Panc1 (cell line): ENCODE results near the gene CNEP1R1.

ENCODE experiments used
- REST ChIP-seq, 2 experiments: IDR thresholded peaks; 2 replicates each; pipeline ENCODE4 v1.6.1; 2011 to 2012; ENCODE audit warnings: low read depth in 2 of 2, control low read depth in 1 of 2, low read length in 1 of 2, mild to moderate bottlenecking in 1 of 2, moderate library complexity in 1 of 2; ENCODE audit not compliant: insufficient read depth in 1 of 2
- TF ChIP-seq, protein P1 (sequence below): fragments of 450-650 bp; IDR thresholded peaks from 2 replicates; pipeline ENCODE4 v1.5.1; 2017; ENCODE audit warnings: mild to moderate bottlenecking

DNA sequence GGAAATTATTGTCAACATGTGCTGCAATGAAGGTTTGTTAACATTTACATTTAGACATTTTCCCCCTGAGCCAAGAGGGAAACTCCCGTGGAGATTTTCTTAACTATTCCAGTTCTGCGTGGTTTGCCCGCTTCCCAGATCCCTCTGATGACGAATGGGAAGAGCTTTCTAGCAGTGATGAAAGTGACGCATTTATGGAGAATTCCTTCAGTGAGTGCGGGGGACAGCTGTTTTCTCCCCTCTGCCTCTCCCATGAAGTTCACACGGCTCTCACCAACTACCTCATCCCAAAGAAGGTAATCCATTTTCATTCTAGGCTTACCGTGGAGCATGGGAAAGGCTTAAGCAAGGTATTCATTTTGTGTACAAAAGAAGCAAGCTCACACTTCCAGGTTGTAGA, 59.0 kb downstream of the CNEP1R1 start:
- TF ChIP-seq, protein P1, sequence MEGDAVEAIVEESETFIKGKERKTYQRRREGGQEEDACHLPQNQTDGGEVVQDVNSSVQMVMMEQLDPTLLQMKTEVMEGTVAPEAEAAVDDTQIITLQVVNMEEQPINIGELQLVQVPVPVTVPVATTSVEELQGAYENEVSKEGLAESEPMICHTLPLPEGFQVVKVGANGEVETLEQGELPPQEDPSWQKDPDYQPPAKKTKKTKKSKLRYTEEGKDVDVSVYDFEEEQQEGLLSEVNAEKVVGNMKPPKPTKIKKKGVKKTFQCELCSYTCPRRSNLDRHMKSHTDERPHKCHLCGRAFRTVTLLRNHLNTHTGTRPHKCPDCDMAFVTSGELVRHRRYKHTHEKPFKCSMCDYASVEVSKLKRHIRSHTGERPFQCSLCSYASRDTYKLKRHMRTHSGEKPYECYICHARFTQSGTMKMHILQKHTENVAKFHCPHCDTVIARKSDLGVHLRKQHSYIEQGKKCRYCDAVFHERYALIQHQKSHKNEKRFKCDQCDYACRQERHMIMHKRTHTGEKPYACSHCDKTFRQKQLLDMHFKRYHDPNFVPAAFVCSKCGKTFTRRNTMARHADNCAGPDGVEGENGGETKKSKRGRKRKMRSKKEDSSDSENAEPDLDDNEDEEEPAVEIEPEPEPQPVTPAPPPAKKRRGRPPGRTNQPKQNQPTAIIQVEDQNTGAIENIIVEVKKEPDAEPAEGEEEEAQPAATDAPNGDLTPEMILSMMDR: no peak
- no peak for TF ChIP-seq REST (IDR thresholded peaks at IDR 0.05; ENCODE audit: insufficient read depth in 1 of 2, low read depth in 2 of 2, low read length in 1 of 2)
